Measurements from ENCODE around the gene RNF157. TPM values are rescaled to one million over a fixed set of nuclear protein-coding genes. Genes with fewer than 3 reads are reported as not detected.

RNF157 gene
- total and polyA plus RNA-seq, 9 of the 15 experiments (the other 6 are each of a cell fraction or from before 2014, with no cell fraction given) = 8.1 to 31.7 (median 20.8) TPM

- no peak for TF ChIP-seq SETDB1 (IDR thresholded peaks at IDR 0.05; ENCODE audit: low read length)
- TF ChIP-seq KLF10 (CRISPR knock-in tag; IDR thresholded peaks at IDR 0.05) = no peak
- TF ChIP-seq NR2C2 (CRISPR knock-in tag; IDR thresholded peaks at IDR 0.05) = no peak
- TF ChIP-seq NR2C2 (tag; IDR thresholded peaks at IDR 0.05) = peak; percentile 42; the same call in 1 of the 2 replicates
- TF ChIP-seq USF2 (CRISPR knock-in tag; IDR thresholded peaks at IDR 0.05) = no peak
- TF ChIP-seq ZNF592 (IDR thresholded peaks at IDR 0.05) = no peak
- TF ChIP-seq SPI1 (IDR thresholded peaks at IDR 0.05; ENCODE audit: borderline replicate concordance, low read depth, low read length) = no peak
- no peak for TF ChIP-seq NCOA4 (IDR thresholded peaks at IDR 0.05; ENCODE audit: partially characterized antibody)
- TF ChIP-seq HDGF (IDR thresholded peaks at IDR 0.05) = no peak
- no peak for TF ChIP-seq LCOR (CRISPR knock-in tag; IDR thresholded peaks at IDR 0.05)
- no peak for TF ChIP-seq ZNF707 (CRISPR knock-in tag; conservative IDR thresholded peaks at IDR 0.05)
- TF ChIP-seq MTA1 (IDR thresholded peaks at IDR 0.05; ENCODE audit: borderline replicate concordance) = peak; percentile 55; the same call in 1 of the 2 replicates
- TF ChIP-seq KLF13 (tag; IDR thresholded peaks at IDR 0.05; ENCODE audit: borderline replicate concordance, low read depth) = no peak
- TF ChIP-seq ELF4 (CRISPR knock-in tag; IDR thresholded peaks at IDR 0.05) = no peak
- TF ChIP-seq ID3 (CRISPR knock-in tag; IDR thresholded peaks at IDR 0.05) = no peak
- no peak for TF ChIP-seq ID3 (tag; IDR thresholded peaks at IDR 0.05)
- TF ChIP-seq ZBED1 (IDR thresholded peaks at IDR 0.05) = no peak
- no peak for TF ChIP-seq ETS2 (tag; IDR thresholded peaks at IDR 0.05; ENCODE audit: borderline replicate concordance, poor library complexity, severe bottlenecking)
- TF ChIP-seq HMGN3 (IDR thresholded peaks at IDR 0.05; ENCODE audit: borderline replicate concordance, extremely low read depth, insufficient read length, low read depth, low read length) = no peak
- TF ChIP-seq ETV6 (IDR thresholded peaks at IDR 0.05; ENCODE audit: borderline replicate concordance in 1 of 2, low read depth in 2 of 2, low read length in 1 of 2) = no peak
- TF ChIP-seq ETV6 (CRISPR knock-in tag; IDR thresholded peaks at IDR 0.05; ENCODE audit: borderline replicate concordance) = no peak
- no peak for TF ChIP-seq ZNF583 (CRISPR knock-in tag; IDR thresholded peaks at IDR 0.05)
- no peak for TF ChIP-seq GTF2E2 (tag; IDR thresholded peaks at IDR 0.05)
- no peak for TF ChIP-seq ZBTB7A (IDR thresholded peaks at IDR 0.05; ENCODE audit: borderline replicate concordance, control insufficient read depth, low read depth, low read length)
Observed at GRCh38 chr17:76246080-76247066, 6.1 kb upstream of the RNF157 start (continued).
